D341Med (cell line): ENCODE measurements around the gene IMPG2.

Experiments
- DNase-seq: peaks from one replicate; pipeline ENCODE4 v3.0.0; 2012; ENCODE audit warnings: low spot score

Gene IMPG2

DNA sequence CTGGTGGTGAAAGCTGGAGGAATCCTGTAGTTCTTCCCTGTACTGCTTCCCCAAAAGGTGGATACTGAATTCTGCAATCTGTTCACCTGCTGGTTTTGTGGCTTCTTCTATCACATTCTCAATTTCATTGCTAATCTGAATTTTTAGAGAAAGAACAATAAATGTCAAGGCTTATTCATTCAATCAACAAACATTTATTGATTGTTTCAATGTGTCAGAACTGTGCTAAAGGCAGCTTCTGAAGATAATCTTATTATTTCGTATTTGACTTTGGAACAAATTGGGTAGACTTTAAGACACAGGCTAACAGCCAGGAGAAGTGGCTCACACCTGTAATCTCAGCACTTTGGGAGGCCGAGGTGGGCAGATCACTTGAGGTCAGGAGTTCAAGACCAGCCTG, 46.8 kb downstream of the IMPG2 start:
- DNase-seq, result no peak

DNA sequence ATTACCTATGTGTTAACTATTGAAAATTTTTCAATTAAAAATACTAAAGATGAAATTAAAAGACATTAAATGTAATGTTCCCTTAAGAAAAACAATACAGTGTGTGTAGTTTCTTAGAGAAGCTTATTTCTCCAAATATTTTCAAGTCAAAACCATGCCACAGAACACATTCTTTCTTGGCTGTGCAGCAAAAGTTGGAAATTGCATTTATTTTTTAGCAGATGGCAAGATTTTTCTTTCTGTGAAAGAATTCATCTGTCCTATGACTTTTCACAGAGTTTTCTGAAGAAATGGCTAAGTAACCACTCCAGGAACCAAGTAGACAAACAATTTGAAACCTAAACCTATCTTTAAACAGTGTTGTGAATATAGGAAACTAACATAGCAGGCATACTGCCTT, 47.2 kb downstream of the IMPG2 start:
- no peak for DNase-seq

DNA sequence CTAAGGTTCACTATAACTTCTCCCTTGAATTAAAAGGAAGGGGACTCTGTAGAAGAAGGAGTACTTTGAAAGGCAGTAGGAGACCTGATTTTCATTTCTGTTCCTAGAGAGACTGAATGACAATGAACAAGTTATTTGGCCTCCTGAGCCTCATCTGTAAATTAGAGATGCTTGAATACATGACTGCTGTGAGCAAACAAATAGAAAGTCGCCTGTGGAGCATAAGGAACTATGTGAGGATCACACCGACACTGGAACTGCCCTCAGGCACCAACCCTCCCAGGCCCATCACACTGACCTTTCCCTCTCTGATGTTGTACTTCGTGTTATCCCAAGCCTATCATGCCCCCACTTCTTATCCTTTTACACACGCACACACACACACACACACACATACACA, 48.6 kb downstream of the IMPG2 start:
- DNase-seq, result no peak

DNA sequence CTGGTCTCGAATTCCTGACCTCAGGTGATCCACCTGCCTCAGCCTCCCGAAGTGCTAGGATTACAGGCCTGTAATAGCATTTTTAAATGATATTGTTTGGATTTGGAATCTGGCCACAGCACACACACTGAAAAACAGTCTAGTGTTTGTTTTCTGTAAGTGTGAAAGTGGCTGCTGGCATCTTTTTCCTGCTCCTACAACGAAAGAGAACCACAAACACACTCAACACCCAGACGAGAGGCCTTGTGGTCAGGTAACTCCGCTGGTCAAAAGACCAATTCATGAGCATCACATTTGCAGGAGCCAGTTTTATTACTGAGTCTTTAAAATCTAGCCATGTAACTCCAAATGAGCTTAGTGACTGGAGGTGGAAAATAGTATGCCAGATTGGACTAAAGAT, 50.2 kb downstream of the IMPG2 start:
- DNase-seq, result no peak

DNA sequence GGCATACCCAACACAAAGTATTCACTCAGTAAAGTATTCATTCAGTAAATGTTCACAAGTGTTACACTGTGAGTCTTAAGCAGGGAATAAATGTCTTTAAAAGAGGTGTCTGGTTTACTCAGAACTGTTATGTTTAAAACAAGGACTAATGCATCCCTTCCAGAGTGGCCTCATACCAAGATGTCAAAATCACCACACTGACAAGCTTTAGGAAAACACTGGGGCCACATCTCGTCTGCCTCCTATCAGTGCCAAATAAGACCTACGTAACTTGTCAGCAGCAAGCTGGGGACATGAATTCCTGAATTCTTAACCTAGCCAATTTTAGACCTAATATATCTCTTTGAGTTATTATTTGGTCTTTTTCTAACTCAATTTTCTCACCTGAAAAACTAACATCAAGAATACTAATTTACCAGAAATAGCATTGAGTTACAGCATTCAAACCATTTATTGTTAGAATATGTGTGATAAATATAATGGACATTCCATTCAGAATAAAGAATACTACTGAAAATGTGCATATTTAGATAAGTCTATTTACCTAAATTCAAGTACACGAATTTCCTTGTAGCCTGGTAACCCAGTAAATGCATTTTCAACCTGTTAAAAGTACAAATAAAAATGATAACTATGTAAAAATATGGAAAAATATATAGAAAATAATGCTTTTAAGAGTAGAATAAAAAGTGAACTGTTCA, 51.3 kb downstream of the IMPG2 start:
- no peak for DNase-seq

DNA sequence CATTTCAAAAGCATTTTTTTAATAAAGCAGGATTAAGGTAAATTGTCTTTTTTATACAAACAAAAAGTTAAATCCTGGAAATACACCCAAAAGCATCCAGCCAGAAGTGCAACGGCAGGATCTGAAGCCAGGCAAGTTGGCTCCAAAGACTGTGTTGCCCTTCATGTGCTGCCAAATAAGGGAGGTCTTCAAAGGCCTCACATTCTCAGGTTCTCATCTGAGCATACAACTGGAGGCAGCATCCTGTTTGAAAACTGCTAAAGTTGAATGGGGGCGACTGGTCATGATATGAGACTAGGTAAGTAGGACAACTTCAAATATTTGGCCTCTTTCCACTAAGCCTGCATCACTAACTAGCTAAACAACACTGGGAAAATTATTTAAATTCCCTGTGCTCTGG, 52.2 kb downstream of the IMPG2 start:
- no peak for DNase-seq

DNA sequence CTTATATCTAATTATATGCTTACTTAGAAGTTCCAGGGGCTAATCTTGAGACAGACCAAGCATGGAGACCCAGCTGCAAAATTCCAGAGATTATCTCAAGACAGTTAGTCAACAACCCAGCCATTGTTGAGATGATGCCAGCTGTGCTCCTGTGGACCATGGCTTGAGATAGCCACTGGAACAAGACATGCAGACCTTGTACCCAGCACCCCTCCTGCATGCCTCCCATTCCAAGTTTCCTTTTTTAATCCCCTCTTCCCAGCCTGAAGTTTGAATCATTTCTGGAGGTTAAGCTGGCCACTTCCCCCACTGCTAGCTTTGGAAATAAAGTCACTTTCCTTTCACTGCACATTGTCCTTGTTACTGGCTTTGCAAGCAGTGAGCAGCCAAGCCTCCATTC, 53.8 kb downstream of the IMPG2 start:
- no peak for DNase-seq

DNA sequence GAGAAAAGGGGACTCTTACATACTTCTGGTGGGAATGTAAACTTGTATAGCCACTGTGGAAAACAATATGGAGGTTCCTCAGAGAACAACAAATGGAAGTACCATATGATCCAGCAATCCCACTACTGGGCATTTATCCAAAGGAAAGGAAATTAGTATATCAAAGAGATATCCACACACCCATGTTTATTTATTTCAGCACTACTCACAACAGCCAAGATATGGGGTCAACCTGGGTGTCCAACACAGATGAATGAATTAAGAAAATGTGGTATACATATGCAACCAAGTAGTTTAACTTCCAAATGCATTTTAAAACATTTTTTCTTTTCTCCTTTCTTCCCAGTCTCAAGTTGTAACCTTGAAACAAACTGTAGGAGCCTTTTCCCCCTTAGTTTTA, 54.3 kb downstream of the IMPG2 start:
- DNase-seq, result no peak

DNA sequence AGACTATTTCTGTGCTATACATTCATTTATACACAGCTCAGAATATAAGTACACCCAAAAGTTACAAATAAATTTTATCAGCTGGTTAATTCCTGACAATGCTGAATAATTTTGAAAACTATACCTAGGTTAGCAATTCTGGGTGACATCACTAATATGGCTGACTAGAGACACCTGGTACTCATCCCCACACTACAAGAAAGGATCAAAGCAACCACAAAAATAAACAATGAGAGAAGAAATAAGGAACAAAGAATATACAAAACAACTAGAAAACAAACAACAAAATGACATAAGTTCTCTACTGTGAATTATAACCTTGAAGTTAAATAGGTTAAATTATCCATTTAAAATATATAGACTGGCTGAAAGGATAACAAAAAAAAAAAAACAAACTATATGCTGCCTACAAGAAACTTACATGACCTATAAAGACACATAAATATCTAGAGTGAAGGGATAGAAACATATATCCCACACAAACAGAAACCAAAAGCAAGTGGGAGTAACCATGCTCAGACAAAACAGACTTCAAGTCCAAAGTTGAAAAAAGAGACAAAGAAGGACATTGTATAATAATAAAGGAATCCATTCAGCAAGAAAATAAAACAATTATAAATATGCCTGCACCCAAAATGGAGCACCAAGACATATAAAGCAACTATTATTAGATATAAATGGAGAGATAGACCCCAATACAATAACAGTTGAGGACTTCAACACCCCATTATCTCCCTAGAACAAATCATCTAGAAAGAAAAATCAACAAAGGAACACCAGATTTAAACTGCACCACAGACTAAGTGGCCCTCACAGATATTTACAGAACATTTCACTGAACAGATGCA, 57.8 kb downstream of the IMPG2 start:
- DNase-seq, result no peak

DNA sequence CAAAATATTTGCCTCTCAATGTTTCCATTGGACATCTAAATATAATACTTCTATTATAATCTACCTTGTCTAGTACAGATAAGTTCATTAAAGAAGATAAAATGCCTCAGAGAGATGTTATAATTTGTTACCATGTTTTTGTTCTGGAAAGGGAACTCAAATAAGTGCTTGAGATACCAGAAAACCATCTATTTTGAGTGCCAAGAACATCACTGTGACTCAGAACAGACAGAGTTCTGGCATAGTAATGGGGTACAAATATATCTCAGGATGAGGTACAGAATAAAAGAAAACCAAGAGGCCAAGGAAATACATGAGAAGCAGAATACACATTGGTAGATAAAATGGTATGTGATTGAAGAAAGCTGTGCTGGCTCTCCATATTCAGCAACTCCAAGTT, 58.9 kb downstream of the IMPG2 start:
- no peak for DNase-seq

DNA sequence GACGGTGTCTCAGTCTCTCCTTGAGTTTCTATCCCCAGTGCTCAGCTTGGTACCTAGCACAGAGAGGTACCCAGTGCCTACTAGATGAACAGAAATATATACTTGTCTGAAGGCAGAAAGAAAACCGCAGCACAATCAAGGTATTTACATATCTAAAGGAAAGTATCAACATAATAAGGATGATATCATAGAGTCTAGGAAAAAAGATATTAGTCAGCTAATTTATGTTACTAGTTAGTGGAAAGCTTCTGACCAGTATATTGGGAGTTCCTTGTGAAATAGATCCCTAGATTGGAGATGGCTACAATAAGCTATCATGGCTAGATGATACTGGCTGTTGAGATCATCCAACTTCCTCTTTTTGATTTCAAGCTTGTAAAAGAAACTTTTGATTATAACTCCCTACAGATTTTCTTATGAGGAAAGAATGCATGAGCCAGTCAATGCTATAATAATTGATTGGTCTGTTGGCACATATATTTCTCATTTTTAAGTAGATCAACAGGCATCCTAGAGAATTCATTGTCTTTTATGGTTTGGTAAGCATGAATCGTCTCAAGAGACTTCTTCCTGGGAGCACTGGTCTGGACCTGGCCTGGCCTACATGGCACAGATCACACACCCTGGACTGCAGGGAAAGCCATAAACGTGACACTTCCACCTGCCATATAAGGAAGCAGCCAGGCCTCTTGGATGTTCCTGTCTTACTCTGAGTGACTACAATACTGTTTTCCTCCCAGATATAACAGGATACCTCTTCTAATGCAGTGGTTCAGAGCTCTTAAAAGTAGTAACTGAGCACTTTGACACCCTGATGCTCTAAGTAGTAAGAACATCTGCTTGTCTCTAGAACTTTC, 60.7 kb downstream of the IMPG2 start:
- DNase-seq, result no peak

DNA sequence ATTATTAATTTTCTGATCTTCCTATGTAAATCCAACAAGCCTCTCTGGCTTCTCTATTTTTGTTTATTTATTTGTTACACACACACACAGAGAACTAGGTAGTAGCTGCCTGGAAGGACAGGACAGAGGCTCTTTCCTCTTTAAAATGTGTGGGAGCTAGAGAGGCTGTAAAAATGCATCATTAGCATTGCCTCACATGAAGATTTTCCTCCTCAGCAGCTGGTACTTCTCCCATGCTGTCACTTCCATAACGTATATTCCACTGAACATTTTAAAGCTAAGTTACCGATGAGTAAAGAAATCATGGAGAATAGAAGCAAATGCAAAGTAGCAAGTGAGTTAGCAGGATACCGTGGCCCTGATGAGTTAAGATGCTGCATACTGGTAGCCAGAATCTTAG, 63.9 kb downstream of the IMPG2 start:
- DNase-seq, result no peak

DNA sequence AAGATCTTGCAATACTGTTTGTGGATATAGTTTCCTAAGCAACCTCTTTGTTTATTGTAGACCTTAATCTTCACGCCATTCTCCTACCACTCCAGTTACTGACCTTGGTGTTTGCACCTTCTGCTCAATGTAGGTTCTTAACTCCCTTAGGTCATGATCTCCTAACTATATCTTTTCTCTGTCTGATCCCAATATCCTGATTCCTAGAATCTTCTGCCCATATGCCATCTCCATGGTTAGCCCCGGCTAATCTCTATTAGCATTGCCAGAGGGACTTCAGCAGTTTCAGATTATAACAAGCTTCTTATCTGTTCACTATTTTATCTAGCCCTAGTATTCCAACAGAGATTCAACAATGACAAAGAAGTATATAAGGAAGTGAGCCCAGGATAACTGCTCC, 64.9 kb downstream of the IMPG2 start:
- DNase-seq, result peak; percentile 58

DNA sequence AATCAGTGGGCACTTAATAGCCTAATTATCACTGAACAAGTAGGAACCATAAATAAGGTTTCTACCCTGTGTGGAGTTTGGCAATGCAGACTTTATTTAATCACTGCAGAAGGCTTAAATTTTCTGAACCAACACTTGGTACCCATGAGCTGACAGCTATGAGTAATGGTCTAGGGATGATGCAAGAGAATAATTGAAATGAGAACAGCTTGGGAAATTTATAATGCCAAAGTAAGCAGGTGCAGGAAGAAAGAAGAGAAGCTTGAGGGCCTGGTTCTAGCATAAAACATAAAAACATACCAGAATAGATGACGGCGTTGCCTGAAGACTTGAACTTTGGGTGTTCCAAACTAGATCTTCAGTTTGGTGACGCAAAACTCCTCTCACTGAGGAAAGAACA, 67.0 kb downstream of the IMPG2 start:
- no peak for DNase-seq

DNA sequence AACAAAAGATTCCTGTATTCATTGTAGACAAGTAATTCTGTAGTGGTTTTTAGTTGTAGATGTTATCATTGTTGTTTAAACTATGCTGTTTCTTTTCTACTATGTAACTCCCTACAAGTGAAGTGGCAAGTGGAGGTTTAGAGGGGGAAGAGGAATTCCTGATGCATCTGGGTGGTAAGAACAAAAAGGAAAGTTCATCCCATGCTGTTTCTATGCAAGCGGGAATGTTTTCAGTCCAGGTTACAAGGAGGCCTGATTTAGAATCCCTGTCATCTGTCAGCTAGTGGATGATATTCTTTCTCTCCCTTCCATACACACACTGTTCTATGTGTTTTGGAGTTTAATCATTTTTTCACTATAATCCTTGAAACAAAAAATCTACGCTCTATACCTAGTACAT, 67.4 kb downstream of the IMPG2 start:
- DNase-seq, result no peak

DNA sequence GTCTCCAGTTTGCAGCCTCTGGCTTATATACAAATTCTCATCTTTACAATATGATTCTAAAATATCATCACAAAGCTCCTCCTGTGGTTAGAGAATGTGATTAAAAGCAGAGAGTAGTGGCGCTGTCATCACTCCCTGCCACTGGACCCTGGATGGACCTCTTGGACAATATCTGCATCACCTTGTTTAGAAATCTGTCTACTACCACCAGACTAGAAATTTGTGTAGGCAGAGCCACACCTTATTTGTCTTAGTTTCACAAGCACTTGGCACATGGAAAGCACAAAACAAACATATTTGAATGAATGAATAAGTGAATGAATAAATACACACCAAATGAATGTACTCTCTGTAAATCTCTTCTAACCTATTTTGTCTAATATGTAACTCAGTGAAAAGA, 68.1 kb downstream of the IMPG2 start:
- no peak for DNase-seq

DNA sequence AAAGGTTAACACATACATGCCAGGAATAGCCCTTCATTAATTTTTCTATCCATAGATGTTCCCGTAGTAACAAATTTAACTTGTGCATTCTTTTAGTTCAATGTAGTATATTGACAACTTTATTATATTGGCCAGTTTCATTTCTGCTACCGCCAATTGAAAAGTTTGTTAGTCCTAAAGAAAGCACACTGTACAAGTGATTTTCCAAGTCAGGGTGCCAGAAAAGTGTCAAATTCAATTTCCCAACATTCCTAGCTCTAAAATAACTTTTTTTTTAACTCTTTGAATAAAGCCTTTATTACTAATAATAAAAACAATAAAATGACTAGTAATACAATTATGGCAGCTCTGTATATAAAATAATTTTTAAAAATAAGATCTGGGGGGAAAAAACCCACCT, 68.9 kb downstream of the IMPG2 start:
- DNase-seq, result no peak

DNA sequence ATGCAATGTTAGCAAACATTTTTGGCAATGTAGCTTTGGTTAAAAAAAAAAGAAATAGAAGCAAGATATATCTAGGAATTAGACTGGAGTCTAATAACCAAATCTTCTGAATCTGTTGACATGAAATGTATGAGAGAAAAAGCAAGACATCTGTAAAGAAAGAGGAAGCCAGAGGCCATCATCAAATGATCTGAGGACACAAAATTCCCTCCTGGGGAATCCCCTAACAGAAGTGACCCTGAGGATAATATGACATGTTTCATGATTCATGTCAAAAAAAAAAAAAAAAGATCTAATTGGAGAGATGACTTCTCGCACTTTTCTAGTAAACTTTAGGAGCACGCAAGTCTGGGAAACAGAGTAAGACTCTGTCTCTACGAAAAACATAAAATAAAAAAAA, 70.9 kb downstream of the IMPG2 start:
- DNase-seq, result no peak

DNA sequence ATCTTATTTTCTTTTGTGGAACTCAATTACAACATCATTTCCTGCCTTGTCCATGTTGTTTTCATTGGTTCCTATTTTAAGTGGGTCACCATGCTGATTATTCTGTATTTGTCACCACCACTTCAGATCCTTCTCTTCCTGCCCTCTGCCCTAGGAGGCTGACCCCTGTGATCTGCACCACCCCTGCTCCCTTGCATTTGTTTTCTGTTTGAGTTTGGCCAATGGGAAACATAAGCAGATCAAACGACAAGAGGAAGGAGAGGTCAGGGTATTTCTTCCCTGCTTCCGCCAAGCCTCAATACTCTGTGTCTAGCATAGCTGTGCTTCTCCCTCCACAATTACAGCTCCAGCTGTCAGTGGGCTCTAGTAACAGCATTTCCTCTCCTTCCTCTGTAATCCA, 71.6 kb downstream of the IMPG2 start:
- DNase-seq, result no peak

DNA sequence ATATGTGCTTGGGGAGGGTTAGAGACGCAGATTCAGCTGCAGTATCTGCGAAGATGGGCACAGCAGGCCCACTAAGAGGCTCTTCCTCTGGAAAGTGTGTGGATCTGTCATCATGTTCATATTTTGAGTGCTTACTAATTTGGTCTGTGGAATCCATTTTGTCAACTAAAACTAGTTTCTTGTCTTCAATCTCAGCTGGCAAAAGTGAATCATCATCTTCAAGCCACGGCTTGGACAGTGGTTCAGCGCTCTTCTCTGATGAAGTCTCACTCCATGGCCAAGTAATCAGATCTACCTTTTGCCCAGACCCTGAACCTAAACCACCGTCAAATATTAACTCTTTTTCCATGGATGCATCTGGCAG, 76.2 kb downstream of the IMPG2 start:
- DNase-seq, result no peak

DNA sequence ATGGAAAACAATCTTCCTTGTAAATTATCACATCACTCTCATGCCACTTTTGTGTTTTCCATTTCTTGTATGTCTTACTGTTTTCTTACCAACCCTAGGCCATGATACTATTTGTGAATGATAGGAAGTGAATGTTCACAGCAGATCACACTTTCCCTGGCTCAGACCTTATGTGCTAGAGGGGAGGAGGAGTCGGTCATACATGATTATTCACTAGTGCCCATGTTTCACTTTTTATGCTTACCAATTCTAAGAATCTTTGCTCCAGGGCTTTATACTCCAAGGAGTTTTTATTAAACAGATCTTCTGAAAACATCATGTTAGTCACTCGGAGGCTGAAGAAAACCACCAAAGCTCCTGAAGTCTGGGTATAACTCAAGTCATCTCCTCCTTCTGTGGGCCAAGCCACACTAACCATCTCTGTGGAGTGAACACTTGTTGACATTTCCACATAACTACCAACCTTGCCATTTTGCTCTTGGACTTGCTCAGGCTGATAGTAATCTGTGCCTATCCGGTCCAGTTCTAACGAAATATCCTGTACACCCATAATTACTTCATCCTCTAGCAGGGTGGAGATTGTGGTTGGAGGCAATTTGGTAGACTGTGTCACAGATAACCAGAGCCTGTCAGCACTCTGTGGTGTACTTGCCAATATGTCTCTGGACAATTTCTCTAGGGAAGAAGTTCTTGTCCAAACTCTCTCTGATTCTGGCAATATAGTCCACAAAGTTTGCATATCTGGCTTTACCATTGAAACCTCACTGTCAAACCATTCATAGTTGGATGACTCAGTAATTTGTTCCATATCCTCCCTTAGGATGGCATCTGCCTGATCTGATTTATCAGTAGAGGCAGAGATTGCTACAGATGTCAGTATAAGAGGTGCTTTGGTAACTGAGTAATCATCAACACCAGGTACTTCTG, 76.8 kb downstream of the IMPG2 start:
- no peak for DNase-seq
